Liver (tissue), 9 donors: Measurements from ENCODE around the gene PREB. TPM values are rescaled to one million over a fixed set of nuclear protein-coding genes. Genes with fewer than 3 reads are reported as not detected.

ENCODE experiments used
- DNase-seq: peaks from one replicate; pipeline ENCODE4 v3.0.0-alpha.2; 2017; ENCODE audit warnings: low spot score
- H3K27ac ChIP-seq, 2 donors: one replicate each; pipeline ENCODE4 v1.7.0; 2013; ENCODE audit warnings: inconsistent platforms in 2 of 2, low read length in 2 of 2, control low read depth in 1 of 2, low read depth in 1 of 2, mild to moderate bottlenecking in 1 of 2
- H3K27me3 ChIP-seq, 4 donors: one replicate each; pipeline versions ENCODE4 v1.6.1 to v1.7.0; 2013; ENCODE audit warnings: low read length in 3 of 4, inconsistent platforms in 1 of 4, mild to moderate bottlenecking in 1 of 4, moderate library complexity in 1 of 4; ENCODE audit not compliant: control insufficient read depth in 4 of 4, insufficient read depth in 4 of 4
- H3K36me3 ChIP-seq, 4 donors: one replicate each; pipeline versions ENCODE4 v1.6.1 to v1.7.0; 2013; ENCODE audit warnings: low read length in 3 of 4, mild to moderate bottlenecking in 3 of 4, low read depth in 1 of 4, moderate library complexity in 1 of 4; ENCODE audit not compliant: control insufficient read depth in 4 of 4, insufficient read depth in 3 of 4
- H3K4me1 ChIP-seq, 4 donors: one replicate each; pipeline versions ENCODE4 v1.6.1 to v1.7.0; 2013; ENCODE audit warnings: low read length in 3 of 4, mild to moderate bottlenecking in 3 of 4, moderate library complexity in 1 of 4; ENCODE audit not compliant: control insufficient read depth in 4 of 4, insufficient read depth in 4 of 4
- H3K4me3 ChIP-seq, 3 donors: one replicate each; pipeline versions ENCODE4 v1.6.1 to v1.7.0; 2013; ENCODE audit warnings: low read length in 3 of 3, control low read depth in 1 of 3, low read depth in 1 of 3, mild to moderate bottlenecking in 1 of 3
- H3K9ac ChIP-seq, 2 donors: one replicate each; pipeline ENCODE4 v1.7.0; 2013; ENCODE audit warnings: low read length in 2 of 2, mild to moderate bottlenecking in 2 of 2, moderate library complexity in 2 of 2, control low read depth in 1 of 2, low read depth in 1 of 2
- H3K9me3 ChIP-seq, 4 donors: one replicate each; pipeline versions ENCODE4 v1.6.1 to v1.7.0; 2013; ENCODE audit warnings: low read length in 3 of 4; ENCODE audit not compliant: control insufficient read depth in 4 of 4
- CTCF ChIP-seq: fragments of 150-350 bp; IDR thresholded peaks from 2 replicates; pipeline ENCODE4 v1.5.1; 2017; ENCODE audit warnings: improper control_type of control experiment, low read depth, low read length; ENCODE audit not compliant: missing input control
- FOXA1 ChIP-seq: IDR thresholded peaks from 2 replicates; pipeline ENCODE4 v1.6.1; 2016; ENCODE audit warnings: antibody characterized with exemption
- FOXA2 ChIP-seq: IDR thresholded peaks from 2 replicates; pipeline ENCODE4 v1.6.1; 2016; ENCODE audit warnings: antibody characterized with exemption
- HNF4A ChIP-seq, 2 donors: conservative IDR thresholded peaks; 2 replicates each; pipeline ENCODE4 v1.6.1; 2016; ENCODE audit warnings: antibody characterized with exemption in 2 of 2, mild to moderate bottlenecking in 2 of 2
- HNF4G ChIP-seq: IDR thresholded peaks from 2 replicates; pipeline ENCODE4 v1.6.1; 2016; ENCODE audit warnings: antibody characterized with exemption
- JUND ChIP-seq, 2 donors: IDR thresholded peaks; 2 replicates each; pipeline ENCODE4 v1.6.1; 2016; ENCODE audit warnings: antibody characterized with exemption in 2 of 2
- MAX ChIP-seq: IDR thresholded peaks from 2 replicates; pipeline ENCODE4 v1.6.1; 2016; ENCODE audit warnings: antibody characterized with exemption
- NR2F2 ChIP-seq: IDR thresholded peaks from 2 replicates; pipeline ENCODE4 v1.6.1; 2016; ENCODE audit warnings: antibody characterized with exemption
- RAD21 ChIP-seq, 2 donors: IDR thresholded peaks; 2 replicates each; pipeline ENCODE4 v1.6.1; 2016; ENCODE audit warnings: antibody characterized with exemption in 2 of 2, mild to moderate bottlenecking in 2 of 2
- REST ChIP-seq: IDR thresholded peaks from 2 replicates; pipeline ENCODE4 v1.6.1; 2016; ENCODE audit warnings: antibody characterized with exemption, mild to moderate bottlenecking
- RXRA ChIP-seq, 2 donors: IDR thresholded peaks; 2 replicates each; pipeline ENCODE4 v1.6.1; 2017 to 2018; ENCODE audit warnings: antibody characterized with exemption in 2 of 2, mild to moderate bottlenecking in 1 of 2
- SP1 ChIP-seq: IDR thresholded peaks from 2 replicates; pipeline ENCODE4 v1.6.1; 2018; ENCODE audit warnings: antibody characterized with exemption, mild to moderate bottlenecking
- TAF1 ChIP-seq: conservative IDR thresholded peaks from 2 replicates; pipeline ENCODE4 v1.6.1; 2016; ENCODE audit warnings: antibody characterized with exemption, mild to moderate bottlenecking
- YY1 ChIP-seq: IDR thresholded peaks from 2 replicates; pipeline ENCODE4 v1.6.1; 2016; ENCODE audit warnings: antibody characterized with exemption, mild to moderate bottlenecking
- ZBTB33 ChIP-seq: IDR thresholded peaks from 2 replicates; pipeline ENCODE4 v1.6.1; 2016; ENCODE audit warnings: antibody characterized with exemption
- WGBS: extraction: QIAGEN DNeasy Blood & Tissue Kit; methylation state at CpG from one replicate; pipeline ENCODE4 v1.1.7; 2013; 5-methylcytosine and 5-hydroxymethylcytosine counted together
- polyA plus RNA-seq, 2 donors: library from polyadenylated mRNA; stranded (reverse) in 1 of 2; unstranded in 1 of 2; fragments of 200-250 nt in 1 of 2; fragments of >200 nt in 1 of 2; fragmentation: Nextera tagmentation in 1 of 2; extraction: Ambion mirVana in 1 of 2; gene quantifications; one replicate each; pipeline versions ENCODE4 v1.2.1 to v1.2.3, GENCODE V29; 2013 to 2015
- total RNA-seq, 2 donors: library from RNA; depleted of rRNA; stranded (reverse); fragments of >200 nt; gene quantifications; one replicate each; pipeline ENCODE4 v1.2.3, GENCODE V29; 2014
- donor health status: healthy.
- donor health status: healthy.
- donor health status: healthy.
- donor health status: healthy.
- donor health status: healthy.

Gene PREB
- total and polyA plus RNA-seq, 4 donors = 21.5 to 98.4 (median 60.9) TPM

GRCh38 chr2:27152796-27153464, 18.5 kb upstream of the PREB start:
- Histone ChIP-seq H3K9ac (no peak overlapping the region), H3K27ac (no peak overlapping the region), H3K27me3 (no peaks in the 10 kb centered on the region), H3K36me3 (no peaks in the 10 kb centered on the region), H3K4me1 (no peaks in the 10 kb centered on the region), H3K9me3 (no peaks in the 10 kb centered on the region), H3K4me3 (no peak overlapping the region)
- TF ChIP-seq REST = no peak
- TF ChIP-seq TAF1 = no peak
- no peak for TF ChIP-seq SP1
- no peak for TF ChIP-seq HNF4A (conservative IDR thresholded peaks at IDR 0.05)
- no peak for TF ChIP-seq FOXA2
- TF ChIP-seq RAD21 (IDR thresholded peaks at IDR 0.05) = no peak
- TF ChIP-seq CTCF = no peak
- TF ChIP-seq JUND (IDR thresholded peaks at IDR 0.05) = no peak
- TF ChIP-seq NR2F2 = no peak
- no peak for TF ChIP-seq RXRA (IDR thresholded peaks at IDR 0.05)
- TF ChIP-seq MAX = no peak
- DNase-seq = no peak
- WGBS = 69% methylated on average over 2 of the region's 2 CpGs

- no peak for DNase-seq
- H3K9me3 ChIP-seq = no peaks in the 10 kb centered on the region
- H3K4me1 ChIP-seq = no peaks in the 10 kb centered on the region
- 81% methylated on average over 8 of the region's 8 CpGs for WGBS
- no peak overlapping the region for H3K9ac ChIP-seq
- no peak for TF ChIP-seq FOXA2
- peak; percentile 21 for TF ChIP-seq REST
- TF ChIP-seq RXRA (IDR thresholded peaks at IDR 0.05) = peak; percentile 12 to 17
- TF ChIP-seq MAX = no peak
- TF ChIP-seq TAF1 = no peak
- TF ChIP-seq FOXA1 = no peak
- TF ChIP-seq CTCF = peak; percentile 23
- TF ChIP-seq NR2F2 = no peak
- peak; percentile 72 to 76 for TF ChIP-seq RAD21 (IDR thresholded peaks at IDR 0.05)
- TF ChIP-seq ZBTB33 = no peak
- no peak for TF ChIP-seq HNF4G
- no peak for TF ChIP-seq SP1
- no peak for TF ChIP-seq YY1
- no peaks in the 10 kb centered on the region for H3K27me3 ChIP-seq
- no peak overlapping the region for H3K4me3 ChIP-seq
- no peak overlapping the region for H3K27ac ChIP-seq
- H3K36me3 ChIP-seq = no peaks in the 10 kb centered on the region
These were observed 17.8 kb upstream of the PREB start for GRCh38 chr2:27152102-27152795.
